AG09319 (cell line): ENCODE measurements around the gene AK9.
A peak's percentile ranks its signal among the peaks of the same experiment; 100 is the strongest.
"Not testable (repeated sequence)": the region's sequence is repeated elsewhere in the genome, so short reads cannot be mapped to it uniquely, and the experiment has no call there.

Experiments used
- DNase-seq: peaks from one replicate; pipeline ENCODE4 v3.0.0-alpha.2; 2010; ENCODE audit warnings: low read depth; ENCODE audit errors: extremely low read depth
- TF ChIP-seq, protein P1 (sequence below): IDR thresholded peaks from 2 replicates; pipeline ENCODE4 v1.5.1; 2011; ENCODE audit warnings: low read depth, mild to moderate bottlenecking, inconsistent platforms, low read length, moderate library complexity

Gene AK9

DNA sequence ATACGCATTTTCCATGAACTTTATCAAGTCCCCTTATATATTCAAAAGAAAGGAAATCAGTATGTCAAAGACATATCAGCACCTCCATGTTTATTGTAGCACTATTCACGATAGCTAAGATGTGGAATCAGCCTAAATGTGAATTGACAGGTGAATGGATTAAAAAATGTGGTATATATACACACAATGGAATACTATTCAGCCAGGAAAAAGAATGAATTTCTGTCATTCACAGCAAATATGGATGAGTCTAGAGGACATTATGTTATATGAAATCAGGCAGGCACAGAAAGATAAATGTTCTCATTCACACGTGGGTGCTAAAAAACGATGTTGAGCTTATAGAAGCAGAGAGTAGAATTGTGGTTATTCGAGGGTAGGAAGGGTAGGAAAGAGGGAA, 5.4 kb upstream of the AK9 start:
- TF ChIP-seq, protein P1, sequence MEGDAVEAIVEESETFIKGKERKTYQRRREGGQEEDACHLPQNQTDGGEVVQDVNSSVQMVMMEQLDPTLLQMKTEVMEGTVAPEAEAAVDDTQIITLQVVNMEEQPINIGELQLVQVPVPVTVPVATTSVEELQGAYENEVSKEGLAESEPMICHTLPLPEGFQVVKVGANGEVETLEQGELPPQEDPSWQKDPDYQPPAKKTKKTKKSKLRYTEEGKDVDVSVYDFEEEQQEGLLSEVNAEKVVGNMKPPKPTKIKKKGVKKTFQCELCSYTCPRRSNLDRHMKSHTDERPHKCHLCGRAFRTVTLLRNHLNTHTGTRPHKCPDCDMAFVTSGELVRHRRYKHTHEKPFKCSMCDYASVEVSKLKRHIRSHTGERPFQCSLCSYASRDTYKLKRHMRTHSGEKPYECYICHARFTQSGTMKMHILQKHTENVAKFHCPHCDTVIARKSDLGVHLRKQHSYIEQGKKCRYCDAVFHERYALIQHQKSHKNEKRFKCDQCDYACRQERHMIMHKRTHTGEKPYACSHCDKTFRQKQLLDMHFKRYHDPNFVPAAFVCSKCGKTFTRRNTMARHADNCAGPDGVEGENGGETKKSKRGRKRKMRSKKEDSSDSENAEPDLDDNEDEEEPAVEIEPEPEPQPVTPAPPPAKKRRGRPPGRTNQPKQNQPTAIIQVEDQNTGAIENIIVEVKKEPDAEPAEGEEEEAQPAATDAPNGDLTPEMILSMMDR: no peak
- DNase-seq: no peak

DNA sequence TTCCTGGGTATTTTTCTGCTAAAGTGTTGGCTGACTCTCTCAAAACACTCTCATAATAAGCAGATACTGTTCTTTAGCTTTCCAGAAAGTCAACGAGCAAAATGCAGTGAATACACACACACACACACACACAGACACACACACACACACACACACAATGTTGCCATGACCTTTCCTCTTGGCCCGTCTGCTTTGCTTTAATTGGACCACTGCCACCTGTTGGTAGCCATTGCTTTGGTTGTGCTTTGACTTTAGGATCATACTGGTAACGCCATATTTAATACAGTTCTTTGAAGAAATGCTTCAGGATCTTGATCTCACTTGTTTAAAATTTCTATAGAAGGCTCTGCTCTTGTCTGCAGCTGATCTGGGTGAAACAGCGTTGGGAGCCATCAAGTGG, 4.5 kb upstream of the AK9 start:
- TF ChIP-seq, protein P1: no peak
- DNase-seq: no peak

DNA sequence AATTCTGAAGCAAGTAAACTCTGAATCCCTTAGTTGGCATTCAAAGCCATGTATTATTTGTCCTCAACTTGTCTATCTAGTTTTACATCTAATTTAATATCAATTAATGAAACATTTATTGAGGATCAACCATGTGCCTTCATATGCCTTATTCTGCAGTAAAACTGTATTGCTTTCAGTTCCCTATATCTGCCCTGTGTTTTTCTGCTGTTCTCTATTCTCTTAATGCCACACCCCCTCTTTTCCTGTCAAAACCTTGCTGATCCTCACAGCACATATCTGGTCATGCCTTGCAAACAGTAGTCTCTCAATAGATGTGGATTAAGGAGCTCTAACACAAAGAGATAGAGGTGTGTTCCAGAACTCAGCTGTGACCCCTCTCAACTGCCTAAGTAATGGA, 2.1 kb upstream of the AK9 start:
- DNase-seq: no peak
- TF ChIP-seq, protein P1: no peak

GRCh38 chr6:109690373-109690736, 647 bp downstream of the AK9 start:
- no peak for DNase-seq
- TF ChIP-seq, protein P1: no peak

DNA sequence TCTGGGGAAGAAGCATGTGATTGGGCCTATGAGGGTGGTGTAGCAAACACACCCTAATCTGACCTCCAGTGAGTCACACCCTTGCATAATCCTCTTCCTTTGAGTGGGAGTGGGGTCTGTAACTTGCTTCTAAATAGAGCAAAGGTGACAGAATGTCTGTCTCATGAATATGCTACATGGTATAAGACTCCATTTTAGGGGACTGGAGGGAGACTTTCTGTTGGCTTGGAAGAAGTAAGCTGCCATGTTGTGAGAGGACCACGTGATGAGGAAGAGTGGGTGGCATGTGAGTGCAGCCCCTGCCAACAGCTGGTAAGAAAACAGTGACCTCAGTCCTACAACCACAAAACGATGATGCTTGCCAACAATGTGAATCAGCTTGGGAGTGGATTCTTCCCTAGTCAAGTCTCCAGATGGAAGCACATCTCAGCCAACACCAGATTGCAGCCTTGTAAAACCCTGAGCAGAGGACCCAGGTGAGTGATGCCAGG, 3.7 kb downstream of the AK9 start:
- TF ChIP-seq, protein P1: no peak
- peak; percentile 24 for DNase-seq

GRCh38 chr6:109686566-109687265, 4.3 kb downstream of the AK9 start:
- no peak for DNase-seq
- TF ChIP-seq, protein P1: no peak

DNA sequence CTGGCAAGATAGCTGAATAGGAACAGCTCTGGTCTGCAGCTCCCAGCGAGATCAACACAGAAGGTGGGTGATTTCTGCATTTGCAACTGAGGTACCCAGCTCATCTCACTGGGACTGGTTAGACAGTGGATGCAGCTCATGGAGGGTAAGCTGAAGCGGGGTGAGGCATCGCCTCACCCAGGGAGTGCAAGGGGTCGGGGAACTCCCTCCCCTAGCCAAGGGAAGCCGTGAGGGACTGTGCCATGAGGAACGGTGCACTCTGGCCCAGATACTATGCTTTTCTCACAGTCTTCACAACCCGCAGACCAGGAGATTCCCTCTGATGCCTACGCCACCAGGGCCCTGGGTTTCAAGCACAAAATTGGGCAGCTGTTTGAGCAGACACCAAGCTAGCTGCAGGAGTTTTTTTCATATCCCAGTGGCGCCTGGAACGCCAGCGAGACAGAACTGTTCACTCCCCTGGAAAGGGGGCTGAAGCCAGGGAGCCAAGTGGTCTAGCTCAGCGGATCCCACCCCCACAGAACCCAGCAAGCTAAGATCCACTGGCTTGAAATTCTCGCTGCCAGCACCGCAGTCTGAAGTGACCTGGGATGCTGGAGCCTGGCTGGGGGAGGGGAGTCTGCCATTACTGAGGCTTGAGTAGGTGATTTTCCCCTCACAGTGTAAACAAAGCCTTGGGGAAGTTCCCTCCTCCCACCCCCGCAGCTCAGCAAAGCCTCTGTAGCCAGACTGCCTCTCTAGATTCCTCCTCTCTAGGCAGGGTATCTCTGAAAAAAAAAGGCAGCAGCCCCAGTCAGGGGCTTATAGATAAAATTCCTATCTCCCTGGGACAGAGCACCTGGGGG, 12.1 kb downstream of the AK9 start:
- DNase-seq: not testable (repeated sequence)
